8988T (cell line): ENCODE results near the gene TECR.
A peak's percentile ranks its signal among the peaks of the same experiment; 100 is the strongest.
"Not testable (repeated sequence)": the region's sequence is repeated elsewhere in the genome, so short reads cannot be mapped to it uniquely, and the experiment has no call there.

Experiments used
- DNase-seq: peaks from one replicate; pipeline ENCODE4 v3.0.0; 2011

The TECR gene

DNA sequence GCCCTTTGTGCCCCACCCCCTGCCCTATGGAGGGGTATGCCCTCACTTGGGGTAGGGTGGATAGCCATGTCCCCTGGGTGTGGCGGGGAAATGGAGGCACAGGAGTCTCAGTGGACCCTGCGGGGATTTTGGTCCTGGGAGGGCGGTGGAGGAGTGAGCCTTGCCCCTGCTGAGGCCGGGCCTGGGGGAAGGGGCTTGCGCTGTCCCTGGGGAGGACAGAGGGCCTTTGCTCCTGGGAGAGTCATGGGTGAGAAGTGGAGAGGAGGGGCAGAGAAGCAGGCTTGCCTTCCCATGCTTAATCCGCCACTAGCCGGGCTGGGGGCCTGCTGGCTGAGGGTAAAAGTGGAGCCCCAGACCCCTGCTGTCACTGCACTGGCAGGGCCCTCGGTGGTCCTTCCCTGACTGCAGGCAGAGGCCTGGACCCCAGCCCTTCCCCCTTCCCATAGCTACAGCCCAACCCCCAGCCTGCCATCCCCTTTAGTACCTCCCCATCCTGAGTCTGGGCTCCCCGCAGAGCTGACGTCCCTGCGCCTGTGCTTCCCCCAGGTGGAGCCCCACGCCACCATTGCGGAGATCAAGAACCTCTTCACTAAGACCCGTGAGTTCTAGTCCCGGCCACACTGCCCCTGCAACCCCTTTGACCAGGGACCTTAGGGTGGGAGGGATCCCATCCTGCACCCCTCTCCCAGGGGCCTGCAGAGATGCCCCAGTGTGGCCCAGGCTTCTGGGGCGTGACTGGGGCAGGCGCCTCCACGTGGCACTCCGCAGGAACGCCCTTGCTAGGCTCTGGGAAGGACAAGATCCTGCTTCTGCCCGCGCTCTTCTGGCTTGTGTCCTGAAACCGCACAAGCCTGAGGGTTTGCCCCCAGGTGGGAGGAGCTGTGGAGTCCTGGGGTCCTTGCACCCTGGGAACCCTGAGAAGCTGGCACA lies 33.5 kb downstream of the TECR start:
- no peak for DNase-seq

DNA sequence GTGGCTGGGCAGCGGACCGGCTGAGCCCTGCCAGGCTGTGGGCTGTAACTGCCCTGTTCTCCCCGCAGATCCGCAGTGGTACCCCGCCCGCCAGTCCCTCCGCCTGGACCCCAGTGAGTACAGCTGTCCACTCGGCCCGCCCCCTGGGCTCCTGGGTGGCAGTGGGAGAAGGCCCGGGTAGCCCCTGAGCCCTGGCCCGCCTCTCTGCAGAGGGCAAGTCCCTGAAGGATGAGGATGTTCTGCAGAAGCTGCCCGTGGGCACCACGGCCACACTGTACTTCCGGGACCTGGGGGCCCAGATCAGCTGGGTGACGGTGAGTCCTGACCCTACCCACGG lies 34.2 kb downstream of the TECR start:
- DNase-seq: no peak

DNA sequence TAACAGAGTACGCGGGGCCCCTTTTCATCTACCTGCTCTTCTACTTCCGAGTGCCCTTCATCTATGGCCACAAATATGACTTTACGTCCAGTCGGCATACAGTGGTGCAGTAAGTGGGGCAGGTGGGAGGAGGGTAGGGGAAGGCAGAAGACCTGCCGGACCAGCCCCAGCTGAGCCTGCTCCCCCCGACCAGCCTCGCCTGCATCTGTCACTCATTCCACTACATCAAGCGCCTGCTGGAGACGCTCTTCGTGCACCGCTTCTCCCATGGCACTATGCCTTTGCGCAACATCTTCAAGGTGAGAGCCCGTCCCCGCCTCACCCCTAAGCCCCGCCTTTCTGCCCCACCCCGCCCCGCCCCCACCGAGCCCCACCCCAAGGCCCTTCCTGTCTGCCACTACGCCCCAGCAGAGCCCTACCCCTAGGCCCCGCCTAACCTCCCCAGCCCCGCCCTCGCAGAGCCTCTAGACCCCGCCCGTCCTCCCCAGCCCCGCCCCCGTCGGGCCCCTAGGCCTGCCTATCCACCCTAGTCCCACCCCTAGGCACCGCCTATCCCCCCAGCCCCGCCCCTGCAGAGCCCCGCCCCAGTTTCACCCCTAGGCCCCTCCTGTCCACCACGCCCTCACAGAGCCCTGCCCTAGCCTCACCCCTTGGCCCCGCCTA lies 34.7 kb downstream of the TECR start:
- peak; percentile 28 for DNase-seq

DNA sequence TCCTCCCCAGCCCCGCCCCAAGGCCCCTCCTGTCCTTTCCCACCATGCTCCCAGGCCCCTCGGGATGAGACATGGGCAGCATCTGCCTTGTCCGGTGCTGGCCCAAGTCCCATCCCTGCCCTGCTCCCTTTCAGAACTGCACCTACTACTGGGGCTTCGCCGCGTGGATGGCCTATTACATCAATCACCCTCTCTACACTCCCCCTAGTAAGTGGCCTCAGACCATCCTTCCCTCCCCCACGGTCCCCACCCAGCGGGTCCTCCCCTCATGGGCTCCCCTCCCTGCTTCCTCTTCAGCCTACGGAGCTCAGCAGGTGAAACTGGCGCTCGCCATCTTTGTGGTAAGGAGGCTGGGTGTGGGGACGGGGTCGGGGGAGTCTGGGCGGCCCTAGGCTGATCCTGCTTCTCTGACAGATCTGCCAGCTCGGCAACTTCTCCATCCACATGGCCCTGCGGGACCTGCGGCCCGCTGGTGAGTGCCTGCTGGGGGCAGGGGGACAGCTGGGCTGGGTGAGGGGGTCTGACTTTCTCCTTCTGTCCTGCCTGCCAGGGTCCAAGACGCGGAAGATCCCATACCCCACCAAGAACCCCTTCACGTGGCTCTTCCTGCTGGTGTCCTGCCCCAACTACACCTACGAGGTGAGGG lies 35.4 kb downstream of the TECR start:
- not testable (repeated sequence) for DNase-seq

DNA sequence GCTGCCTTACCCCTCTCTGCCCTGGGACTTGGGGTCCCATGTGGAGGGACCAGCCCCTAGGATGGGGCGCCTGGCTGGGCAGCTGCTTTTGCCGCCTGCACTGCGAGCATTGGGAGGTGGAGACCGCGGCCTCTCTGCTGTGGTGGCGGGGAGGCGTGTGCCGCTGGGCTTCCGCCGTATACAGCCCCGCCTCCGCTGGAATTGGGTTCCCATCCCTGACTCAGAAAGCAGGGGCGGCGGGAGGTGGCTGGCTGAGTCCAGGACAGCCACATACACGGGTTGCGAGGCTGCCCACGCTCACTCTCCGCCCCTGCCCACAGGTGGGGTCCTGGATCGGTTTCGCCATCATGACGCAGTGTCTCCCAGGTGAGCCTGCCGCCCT lies 35.9 kb downstream of the TECR start:
- no peak for DNase-seq

DNA sequence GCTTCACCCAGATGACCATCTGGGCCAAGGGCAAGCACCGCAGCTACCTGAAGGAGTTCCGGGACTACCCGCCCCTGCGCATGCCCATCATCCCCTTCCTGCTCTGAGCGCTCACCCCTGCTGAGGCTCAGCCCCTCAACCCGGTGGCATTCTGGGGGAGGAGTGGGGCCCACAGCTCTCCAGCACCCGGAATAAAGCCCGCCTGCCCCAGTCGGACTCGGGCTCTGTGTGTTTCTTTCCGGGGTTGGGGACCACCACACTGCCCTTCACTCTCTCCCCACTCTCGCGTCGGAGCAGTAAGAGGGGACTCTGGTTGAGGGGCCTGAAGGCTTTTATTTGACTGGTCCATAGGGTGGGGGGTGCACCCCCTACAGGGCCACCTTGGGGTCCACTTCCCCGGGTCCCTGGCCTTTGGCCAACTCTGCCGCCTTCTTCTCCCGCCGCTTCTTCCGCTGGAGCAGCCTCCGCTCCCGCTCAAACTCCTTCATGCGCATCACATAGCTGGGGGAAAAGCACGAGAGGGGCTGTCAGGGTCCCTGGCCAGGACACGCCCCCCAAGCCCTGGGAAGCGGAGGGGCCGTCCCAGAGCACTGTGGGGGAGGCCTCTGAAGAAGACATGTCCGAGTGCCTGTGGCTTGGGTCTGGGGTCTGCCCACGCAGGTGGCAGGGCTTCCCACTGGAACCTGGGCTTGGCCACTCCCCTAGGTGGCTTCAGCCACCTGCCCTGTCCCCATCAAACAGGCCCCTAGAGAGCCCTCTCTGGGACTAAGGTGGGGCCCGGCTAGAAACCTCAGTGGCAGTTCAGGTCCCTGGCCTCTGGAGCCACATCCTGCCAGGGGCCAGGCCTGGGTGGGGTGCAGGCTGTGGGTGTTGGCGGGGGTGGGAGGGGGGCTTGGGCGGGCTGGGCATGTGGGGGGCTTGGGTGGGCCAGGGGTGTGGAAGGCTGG lies 36.6 kb downstream of the TECR start:
- no peak for DNase-seq

DNA sequence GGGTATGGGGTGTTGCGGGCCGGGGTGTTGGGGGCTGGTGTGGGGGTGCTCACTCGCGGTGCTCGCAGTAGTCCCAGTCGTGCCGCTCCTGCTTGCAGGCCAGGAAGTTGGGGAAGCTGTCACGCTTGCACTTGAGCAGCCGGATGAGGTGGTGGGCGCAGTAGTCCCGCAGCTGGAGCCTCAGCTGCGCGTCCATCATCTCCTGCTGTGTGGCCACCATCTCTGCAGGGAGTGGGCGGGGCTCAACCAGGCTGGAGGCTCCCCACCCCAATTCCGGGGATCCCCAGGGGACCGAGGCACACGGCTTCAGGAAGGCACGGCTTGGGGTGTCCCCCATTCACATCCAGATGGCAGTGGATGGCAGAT lies 37.3 kb downstream of the TECR start:
- DNase-seq: no peak

DNA sequence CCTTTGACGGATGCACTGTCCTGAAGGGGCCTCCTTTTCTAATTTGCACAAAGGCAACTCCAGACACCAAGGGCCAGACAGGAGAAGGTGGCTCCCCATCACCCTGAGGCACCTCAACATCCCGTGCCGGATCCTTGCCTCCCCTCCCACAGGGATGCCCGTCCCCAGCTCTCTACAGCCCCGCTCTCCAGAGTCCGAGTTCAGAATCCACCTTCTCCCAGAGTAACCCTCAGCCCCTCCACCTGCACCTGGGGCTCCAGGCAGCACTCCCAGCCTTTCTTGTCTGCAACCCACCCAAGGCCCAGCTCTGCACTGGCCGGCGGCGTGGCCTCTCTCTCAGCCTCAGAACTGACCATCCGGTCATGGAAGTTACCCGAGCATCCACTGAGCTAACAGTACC lies 37.7 kb downstream of the TECR start:
- DNase-seq: no peak

DNA sequence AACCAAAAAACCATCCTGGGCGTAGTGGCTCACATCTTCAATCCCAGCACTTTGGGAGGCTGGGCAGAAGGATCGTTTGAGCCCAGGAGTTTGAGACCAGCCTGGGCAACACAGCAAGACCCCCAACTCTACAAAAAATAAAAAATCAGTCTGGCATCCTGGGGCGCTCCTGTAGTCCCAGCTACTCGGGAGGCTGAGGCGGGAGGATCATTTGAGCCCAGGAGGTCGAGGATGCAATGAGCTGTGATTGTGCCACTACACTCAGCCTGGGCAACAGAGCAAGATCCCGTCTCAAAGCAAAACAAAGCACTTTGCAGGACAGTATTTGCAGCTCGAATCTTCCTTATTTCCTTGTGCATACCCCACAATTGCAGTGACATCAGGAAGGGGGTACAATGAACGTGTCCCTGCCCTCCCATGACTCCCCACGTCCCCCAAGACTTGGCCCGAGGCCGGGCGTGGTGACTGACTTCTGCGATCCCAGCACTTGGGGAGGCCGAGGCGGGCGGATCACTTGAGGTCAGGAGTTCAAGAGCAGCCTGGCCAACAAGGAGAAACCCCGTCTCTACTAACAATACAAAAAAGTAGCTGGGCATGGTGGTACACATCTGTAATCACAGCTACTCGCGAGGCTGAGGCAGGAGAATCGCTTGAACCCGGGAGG lies 41.6 kb downstream of the TECR start:
- DNase-seq: no peak

DNA sequence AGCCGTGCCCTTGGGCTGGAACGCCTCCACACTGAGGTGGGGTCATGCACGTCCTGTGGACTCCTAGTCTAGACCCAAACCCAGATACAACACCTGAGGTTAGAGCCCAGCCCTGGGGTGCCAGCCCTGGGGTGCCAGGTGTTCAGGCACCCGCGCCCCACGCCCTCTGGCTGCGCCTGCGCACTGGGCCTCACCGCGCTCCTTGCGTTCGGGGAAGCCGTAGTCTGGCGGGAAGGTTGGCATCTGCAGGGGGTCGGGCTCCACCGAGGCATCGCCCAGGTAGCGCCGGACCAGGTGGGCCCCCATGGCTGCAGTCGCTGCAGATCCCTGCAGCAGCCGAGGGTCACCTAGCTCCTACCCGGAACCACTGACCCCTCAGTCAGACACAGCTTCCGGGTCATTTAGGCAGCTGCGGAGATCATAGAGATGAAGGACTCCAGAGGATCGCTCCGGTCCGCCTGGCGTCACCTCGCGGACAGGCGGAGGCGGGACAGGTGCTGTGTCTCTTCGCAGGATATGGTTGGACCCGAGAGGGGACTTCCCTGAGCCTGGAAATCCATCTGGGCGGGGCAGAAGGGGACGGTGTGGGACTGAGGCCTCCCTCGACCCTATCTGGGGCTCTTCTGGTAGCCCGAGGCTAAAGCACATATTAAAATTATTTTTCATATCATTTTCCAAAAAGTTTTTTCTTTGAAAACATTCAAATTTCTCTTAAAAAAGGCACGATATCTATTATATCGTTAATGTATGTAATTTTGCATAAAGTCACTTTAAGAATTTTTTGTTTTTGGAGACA lies 42.5 kb downstream of the TECR start, which contains the start of gene NDUFB7:
NDUFB7 (minus strand) TSS at position 372 of the 796 bp plus-strand sequence; CDS start at position 306, 66 bp downstream.
- peak; percentile 48 for DNase-seq

DNA sequence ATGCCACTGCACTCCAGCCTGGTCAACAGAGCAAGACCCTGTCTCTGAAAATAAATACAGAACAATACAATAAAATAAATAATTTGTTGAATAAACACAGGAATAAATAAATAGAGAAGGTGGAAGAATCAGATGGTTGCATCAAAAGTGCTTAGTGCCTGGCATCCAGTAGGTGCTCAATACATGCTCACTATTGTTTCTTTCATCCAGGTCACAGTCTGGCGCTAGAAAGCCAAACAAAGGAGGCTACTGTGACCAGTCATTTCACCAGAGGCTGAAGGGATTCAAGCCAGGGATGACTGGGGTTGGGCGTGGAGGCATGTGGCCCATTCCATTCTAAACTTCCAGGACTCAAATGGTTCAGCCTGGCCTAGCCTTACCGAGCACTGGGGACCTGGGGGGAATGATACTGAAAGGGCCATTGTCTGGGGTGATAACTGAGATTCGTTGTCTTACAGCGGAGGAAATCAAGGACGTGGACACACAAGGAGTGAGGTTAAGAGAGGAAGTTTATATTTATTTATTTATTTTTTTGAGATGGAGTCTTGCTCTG lies 46.1 kb downstream of the TECR start:
- no peak for DNase-seq

DNA sequence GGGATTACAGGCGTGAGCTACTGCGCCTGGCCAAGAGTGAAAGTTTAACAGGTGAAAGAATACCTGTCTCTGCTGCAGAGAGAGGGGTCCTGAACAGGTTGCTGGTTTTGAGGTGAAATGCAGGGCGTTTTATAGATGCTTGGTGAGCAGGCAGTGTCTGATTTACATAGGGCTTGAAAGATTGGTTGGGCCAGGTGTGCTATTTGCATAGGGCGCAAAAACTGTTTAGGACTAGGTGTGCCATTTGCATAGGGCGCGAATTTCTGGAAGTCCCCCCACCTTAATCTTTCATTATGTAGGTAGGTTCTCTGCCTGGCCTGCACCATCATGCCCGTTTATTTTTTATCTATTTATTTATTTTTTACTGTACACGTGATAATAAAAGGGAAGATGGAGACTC lies 47.0 kb downstream of the TECR start:
- DNase-seq: no peak

DNA sequence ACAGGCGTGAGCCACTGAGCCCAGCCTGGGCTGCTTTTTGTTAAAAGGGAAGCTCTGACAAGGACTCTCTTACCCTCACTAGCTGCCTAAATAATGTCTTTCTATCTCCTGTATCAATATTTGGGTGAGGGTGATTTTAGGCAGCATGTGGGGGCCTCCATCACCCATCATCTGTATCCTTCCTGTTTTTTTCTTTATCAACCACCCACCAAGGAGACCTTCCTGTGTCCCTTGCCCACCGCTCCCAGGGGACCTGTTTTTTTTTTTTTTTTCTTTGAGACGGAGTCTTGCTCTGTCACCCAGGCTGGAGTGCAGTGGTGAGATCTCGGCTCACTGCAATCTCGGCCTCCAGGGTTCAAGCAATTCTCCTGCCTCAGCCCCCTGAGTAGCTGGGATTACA lies 47.9 kb downstream of the TECR start:
- DNase-seq: no peak

DNA sequence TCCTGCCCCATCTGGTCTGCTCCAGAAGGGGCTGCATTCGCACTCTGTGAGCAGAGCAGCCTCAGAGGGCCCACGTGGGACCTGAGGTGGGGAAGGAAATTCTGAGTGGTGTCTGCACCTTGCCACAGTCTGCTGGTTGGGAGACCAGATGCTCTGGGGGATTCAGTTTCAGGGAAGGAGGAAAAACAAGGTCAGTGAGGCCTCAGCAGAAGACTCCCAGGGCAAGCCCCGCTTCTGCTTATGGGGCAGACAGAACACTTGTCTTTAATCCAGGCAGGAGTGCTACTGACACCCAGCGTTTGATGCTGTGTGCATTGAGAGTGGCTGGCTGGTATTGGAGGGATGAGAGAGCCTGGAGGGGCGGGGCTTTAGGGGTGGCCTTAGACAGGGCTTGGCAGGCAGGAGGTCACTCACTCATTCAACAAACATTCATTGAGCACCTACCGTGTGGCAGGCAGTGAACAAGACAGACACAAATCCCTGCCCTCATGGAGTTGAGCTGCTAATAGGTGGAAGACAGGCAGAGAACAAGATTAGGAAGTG lies 48.6 kb downstream of the TECR start:
- no peak for DNase-seq

DNA sequence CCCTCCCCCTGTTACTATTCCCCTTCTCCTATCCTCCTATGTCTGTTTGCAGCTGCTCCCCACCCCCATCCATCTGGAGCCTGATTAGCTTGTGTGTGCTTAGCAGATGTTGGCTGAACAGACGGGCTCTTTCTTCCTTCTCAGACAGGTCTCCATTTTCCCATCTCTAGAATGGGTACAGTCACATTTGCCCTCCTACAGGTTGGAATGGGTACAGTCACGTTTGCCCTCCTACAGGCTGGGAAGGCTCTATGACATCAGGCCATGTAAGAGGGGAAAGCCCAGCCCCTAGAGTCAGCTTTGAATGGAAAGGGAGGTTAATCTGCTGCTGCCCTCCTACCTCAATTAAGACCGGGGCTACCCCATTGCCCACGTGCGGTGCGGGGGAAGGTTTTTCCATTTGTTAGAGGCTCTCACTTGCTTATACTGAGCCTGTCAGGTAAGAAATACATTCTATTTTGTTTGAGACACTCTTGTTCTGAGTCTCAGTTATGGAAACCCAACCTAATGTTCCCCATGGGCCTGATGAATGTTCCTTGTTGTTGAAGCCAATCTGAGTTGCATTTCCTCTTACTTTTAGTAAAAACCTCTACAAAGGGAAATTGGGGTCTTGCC lies 51.3 kb downstream of the TECR start:
- DNase-seq: no peak

DNA sequence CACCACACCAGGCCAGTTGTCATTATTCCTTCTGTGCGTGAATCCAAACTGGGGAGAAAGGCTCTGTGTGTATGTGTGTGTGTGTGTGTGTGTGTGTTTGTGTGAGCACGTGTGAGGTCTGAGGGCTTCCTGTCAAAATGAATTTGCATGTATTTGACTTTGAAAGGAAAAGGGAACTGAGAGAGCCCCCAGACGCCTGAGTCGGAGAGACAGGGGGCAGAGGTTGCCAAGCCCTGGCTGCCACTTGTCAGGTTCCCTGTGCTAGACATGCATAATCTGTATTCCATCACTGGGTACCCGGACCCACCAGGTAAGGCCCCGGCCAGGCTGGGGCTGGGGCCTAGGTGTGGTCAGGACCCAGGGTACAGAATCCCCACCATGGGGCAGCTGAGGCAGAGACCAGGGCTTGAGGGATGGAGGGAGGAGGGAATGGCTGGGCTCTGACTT lies 53.5 kb downstream of the TECR start, which contains the start of gene CLEC17A:
CLEC17A (plus strand) TSS at position 191 of the 447 bp plus-strand sequence; CDS start at position 268, 77 bp downstream.
- no peak for DNase-seq

DNA sequence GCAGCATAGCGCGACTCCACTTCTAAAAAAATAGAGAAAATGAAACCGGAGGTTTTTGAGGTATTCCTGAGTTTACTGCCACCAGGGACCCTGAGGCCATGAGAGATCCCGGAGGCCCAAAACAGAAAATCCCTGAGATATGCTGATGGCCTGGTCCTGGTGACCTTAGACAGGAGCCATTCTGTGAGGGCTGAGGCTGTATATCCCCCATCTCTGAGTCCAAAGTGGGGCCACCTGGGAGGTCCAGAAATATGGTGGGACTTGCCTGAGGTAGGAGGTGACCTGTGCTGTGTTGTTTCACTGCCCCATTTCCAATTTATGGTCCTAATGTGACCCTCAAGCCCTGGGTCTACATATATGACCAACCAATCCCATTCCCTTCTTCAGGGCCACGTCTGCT lies 55.0 kb downstream of the TECR start:
- not testable (repeated sequence) for DNase-seq

DNA sequence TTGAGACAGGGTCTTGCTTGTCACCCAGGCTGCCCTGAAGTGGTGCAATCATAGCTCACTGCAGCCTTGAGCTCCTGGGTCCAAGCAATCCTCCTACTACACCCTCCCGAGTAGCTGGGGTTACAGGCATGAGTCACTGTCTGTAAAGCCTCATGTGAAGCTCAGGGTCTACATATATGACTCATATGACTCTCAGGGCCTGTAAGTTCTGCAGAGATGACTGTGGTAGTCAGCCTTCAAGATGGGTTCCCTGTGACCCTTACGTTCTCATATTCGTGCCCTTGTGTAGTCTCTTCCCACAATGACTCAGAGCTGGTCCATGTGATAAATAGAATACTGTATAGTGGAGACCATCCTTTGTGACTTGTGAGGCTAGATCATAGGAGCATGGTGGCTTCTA lies 55.8 kb downstream of the TECR start:
- DNase-seq: not testable (repeated sequence)

DNA sequence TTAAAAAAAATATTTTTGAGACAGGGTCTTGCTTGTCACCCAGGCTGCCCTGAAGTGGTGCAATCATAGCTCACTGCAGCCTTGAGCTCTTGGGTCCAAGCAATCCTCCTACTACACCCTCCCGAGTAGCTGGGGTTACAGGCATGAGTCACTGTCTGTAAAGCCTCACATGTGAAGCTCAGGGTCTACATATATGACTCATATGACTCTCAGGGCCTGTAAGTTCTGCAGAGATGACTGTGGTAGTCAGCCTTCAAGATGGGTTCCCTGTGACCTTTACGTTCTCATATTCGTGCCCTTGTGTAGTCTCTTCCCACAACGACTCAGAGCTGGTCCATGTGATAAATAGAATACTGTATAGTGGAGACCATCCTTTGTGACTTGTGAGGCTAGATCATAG lies 60.0 kb downstream of the TECR start:
- not testable (repeated sequence) for DNase-seq

DNA sequence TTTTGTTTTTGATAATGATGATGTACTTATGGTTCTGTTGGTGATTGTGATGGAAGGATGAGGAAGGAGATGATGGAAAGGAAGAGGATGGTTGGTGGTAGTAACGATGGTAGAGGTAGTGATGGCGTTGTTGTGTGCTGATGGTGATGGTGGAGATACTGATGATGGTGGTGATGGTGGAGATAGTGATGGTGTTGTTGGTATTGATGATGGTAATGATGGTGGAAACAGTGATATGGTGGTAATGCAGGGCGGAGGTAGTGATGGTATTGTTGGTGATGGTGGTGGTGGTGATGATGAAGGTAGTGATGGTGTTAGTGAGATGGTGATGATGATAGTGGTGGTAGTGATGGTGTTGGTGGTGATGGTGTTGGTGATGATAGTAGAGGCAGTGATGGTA lies 66.2 kb downstream of the TECR start:
- DNase-seq: no peak
